ENCODE data around the gene NFIA. TPM values are rescaled to one million over a fixed set of nuclear protein-coding genes. Genes with fewer than 3 reads are reported as not detected.

NFIA gene
- total and polyA plus RNA-seq, 2 of the 13 experiments (the other 11 are each of a cell fraction or from before 2014, with no cell fraction given), result 14.7 to 28.5 TPM

- peak; percentile 68; the same call in 1 of the 2 replicates for TF ChIP-seq POGK (CRISPR knock-in tag; conservative IDR thresholded peaks at IDR 0.05)
- TF ChIP-seq PAX8 (CRISPR knock-in tag; IDR thresholded peaks at IDR 0.05; ENCODE audit: borderline replicate concordance), result no peak
- peak; percentile 92 for TF ChIP-seq ASH2L (IDR thresholded peaks at IDR 0.05; ENCODE audit: insufficient read length, low read depth, low read length)
- no peak; the same call in 1 of the 2 replicates for TF ChIP-seq MAF1 (CRISPR knock-in tag; IDR thresholded peaks at IDR 0.05; ENCODE audit: borderline replicate concordance)
- no peak for TF ChIP-seq DR1 (CRISPR knock-in tag; IDR thresholded peaks at IDR 0.05)
- no peak for TF ChIP-seq ZFAT (CRISPR knock-in tag; conservative IDR thresholded peaks at IDR 0.05)
- TF ChIP-seq ZBTB33 (CRISPR knock-in tag; IDR thresholded peaks at IDR 0.05), result peak; percentile 41
- TF ChIP-seq ELK4 (CRISPR knock-in tag; IDR thresholded peaks at IDR 0.05; ENCODE audit: borderline replicate concordance), result no peak
- no peak for TF ChIP-seq NFYB (CRISPR knock-in tag; IDR thresholded peaks at IDR 0.05)
- TF ChIP-seq CEBPB (IDR thresholded peaks at IDR 0.05; ENCODE audit: borderline replicate concordance, low read depth, low read length), result no peak
- TF ChIP-seq ARID4A (CRISPR knock-in tag; IDR thresholded peaks at IDR 0.05; ENCODE audit: borderline replicate concordance), result peak; percentile 64; the same call in 1 of the 2 replicates
- no peak; the same call in 1 of the 2 replicates for TF ChIP-seq TFE3 (CRISPR knock-in tag; IDR thresholded peaks at IDR 0.05)
- no peak for TF ChIP-seq ZNF281 (CRISPR knock-in tag; IDR thresholded peaks at IDR 0.05; ENCODE audit: borderline replicate concordance)
- peak; percentile 86 for TF ChIP-seq XRCC5 (optimal IDR thresholded peaks at IDR 0.05; ENCODE audit: low read length)
Observed at GRCh38 chr1:61049850-61050540, 32.4 kb upstream of the NFIA start (continued).
